Middle frontal gyrus (tissue), 1 donor: ENCODE data around the gene LITAFD.
A peak's percentile ranks its signal among the peaks of the same experiment; 100 is the strongest.

Source experiments
- DNase-seq: peaks from one replicate; pipeline ENCODE4 v3.0.0-alpha.2; 2015; ENCODE audit warnings: low spot score; ENCODE audit errors: extremely low spot score

The LITAFD gene

DNA sequence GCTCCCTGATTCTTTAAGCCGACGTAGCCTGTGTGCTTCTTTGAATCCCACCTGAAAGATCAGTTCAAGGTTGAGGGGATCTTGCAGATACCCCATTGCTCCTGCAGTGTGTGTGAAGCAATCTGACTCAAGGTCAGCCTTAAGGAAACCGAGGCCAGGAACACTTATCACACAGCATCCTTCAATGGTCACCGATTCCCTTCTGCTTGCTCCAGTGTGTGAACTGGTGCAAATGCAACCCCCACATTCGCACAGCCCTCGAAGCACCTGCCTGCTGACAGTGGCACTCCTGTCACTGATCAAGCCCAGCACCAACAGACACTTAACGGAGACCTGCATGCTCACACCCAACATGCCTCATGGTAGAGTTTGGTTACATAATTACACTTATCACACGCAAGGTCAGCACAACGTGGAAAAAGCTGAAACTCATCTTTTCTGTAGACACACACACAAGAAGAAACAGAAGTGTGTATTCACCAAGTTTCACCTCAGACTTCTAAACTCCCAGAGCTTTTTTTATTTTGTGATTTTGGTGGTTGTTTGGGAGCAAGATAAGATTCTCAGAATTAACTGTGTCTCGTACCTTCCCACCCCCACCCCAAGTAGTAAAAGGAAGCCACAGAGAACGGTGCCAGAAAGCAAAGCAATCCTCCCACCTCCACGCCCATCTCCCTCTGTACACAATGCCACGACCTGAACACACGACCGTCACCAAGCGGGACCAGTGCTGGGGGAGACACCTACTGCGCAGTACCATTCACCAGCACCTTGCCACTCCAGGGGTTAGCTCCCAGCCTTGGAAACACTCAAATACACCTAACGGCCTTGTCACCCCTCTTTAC lies 37.2 kb downstream of the LITAFD start:
- no peak for DNase-seq

- DNase-seq = no peak
These were observed 37.8 kb downstream of the LITAFD start for GRCh38 chr16:8919934-8920462.

DNA sequence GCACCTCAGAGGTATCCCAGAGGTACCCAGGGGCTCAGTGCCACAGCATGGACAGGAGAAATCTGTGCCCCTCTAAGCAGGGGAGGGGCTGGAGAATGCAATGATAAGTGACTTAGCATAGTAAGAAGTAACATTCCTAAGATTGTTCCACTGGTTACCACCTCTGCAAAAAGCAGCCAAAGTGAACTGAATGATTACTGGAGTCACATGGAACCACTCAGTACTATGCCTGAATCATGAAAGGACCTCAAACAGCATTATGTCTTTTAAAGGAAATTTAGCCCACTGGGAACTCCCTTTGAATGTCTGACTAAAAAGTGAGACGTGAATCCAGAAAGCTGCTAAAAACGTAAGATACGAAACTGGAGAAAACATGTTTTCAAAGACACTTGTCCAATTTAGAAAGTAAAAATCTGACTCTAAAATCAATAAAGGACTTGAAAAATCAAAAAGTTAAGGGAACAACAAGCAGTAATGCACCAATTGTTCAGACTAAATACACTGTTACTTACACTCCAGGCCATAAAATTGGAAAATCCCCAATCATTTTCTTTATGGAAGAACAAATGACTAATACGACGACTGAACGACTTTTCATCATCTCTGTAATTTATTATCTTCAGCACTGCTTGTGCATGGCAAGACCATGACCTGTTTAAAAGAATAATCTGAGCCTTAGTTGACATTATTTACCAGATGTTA lies 38.6 kb downstream of the LITAFD start:
- DNase-seq = no peak

DNA sequence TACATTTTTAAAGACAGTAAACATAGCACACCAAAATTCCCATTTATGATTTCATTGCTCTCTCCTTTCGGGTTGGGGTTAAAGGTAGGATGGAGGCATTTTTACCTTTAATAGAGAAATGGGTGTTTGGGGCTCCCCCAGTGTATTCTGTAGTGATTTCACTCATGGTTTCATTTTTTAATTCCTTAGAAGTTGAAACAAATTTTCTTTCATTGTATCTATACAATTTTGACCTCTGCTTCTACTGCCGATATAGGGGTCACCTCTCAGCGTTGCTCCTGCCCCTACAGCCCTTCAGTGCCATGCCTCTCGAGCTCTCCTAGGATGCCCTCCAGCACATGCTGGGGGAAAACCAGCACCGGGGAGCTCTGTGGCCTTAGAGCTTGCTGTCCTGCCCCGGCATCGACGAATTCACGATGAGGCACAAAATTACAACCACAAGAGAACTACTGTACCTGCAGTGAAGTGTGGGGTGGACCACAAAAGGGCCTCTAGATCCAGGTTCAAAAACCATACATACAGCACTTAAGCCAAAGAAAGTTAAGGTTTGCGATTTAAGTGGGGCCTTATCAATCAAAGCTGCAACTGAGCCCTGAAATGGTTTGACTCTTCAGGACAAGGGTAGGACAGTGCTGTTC lies 39.3 kb downstream of the LITAFD start:
- no peak for DNase-seq

GRCh38 chr16:8923199-8923598 lies 41.0 kb downstream of the LITAFD start:
- peak; percentile 9 for DNase-seq

- no peak for DNase-seq
These were observed 42.1 kb downstream of the LITAFD start for GRCh38 chr16:8924214-8924613.

GRCh38 chr16:8925455-8925854 lies 43.3 kb downstream of the LITAFD start:
- no peak for DNase-seq

- DNase-seq = no peak
These were observed 44.7 kb downstream of the LITAFD start for GRCh38 chr16:8926827-8927226.

DNA sequence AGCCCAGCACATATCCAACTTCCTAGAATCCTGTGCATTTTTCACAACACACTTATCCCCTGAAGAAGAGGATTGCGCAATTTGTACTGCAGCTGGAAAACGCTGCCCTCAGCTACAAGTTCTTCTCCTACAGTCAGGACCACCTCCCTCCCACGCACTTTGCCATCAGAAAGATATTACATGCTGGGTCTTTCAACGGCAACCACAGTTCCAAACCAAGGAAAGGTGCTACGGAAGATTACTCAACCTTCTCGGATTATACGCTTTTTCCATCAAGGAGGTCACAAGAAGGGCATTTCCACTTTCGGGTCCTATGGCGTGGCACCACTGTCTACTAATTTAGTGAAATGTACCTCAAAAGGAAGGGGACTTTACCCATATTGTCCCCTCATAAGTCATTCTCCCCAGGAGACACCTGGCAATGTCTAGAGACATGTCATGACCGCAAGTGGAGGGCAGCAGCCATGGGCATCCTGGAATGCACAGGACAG lies 46.4 kb downstream of the LITAFD start:
- DNase-seq = no peak

- no peak for DNase-seq
These were observed 47.1 kb downstream of the LITAFD start for GRCh38 chr16:8929086-8929748.

- DNase-seq = no peak
These were observed 49.7 kb downstream of the LITAFD start for GRCh38 chr16:8931859-8932258.

GRCh38 chr16:8934601-8935000 lies 52.5 kb downstream of the LITAFD start:
- no peak for DNase-seq
